SK-N-MC (cell line): Measurements from ENCODE around the gene ITGA3.

Source experiments
- EZH2 ChIP-seq: fragments of 200-600 bp; sonication (generic); IDR thresholded peaks from one replicate; pipeline ENCODE4 v1.6.1; 2017; ENCODE audit warnings: antibody characterized with exemption
- POLR2AphosphoS5 ChIP-seq: IDR thresholded peaks from 2 replicates; pipeline ENCODE4 v1.6.1; 2012; ENCODE audit warnings: mild to moderate bottlenecking, low read depth, low read length, borderline replicate concordance

DNA sequence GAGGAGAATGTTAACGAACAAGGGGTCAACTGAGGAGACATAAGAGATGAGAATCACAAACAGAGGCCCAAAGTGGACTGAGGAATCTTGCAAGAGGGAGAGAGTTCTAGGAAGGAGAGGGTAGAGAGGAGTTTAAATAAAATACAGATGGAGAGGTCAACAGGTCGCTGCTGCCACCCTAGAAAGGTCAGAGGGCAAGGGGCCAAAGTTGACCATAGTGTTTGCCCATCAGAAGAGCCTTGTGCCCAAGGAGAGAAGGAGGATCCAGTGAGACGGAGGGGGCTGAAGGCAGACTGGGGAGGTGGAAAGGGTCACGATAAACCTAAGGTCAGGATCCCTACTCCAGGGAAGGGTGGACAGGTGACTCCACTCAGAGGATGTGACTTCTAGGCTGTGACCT lies 6.9 kb upstream of the ITGA3 start:
- TF ChIP-seq EZH2 (no peak), POLR2AphosphoS5 (no peak)
